Smooth muscle cell (in vitro differentiated cells): ENCODE results near the gene NAA38. TPM values are rescaled to one million over a fixed set of nuclear protein-coding genes. Genes with fewer than 3 reads are reported as not detected.

Experiments
- DNase-seq: peaks from one replicate; lab custom pipeline; 2025; ENCODE audit not compliant: unreplicated experiment; lab: John Stamatoyannopoulos, UW
- H2AFZ ChIP-seq: fragments of 200-600 bp; sonication (generic); 2 replicates; pipeline ENCODE4 v1.6.0; 2016; ENCODE audit warnings: antibody characterized with exemption, low read depth, mild to moderate bottlenecking
- H3F3A ChIP-seq: fragments of 200-600 bp; sonication (generic); 2 replicates; pipeline ENCODE4 v1.6.0; 2017; ENCODE audit warnings: antibody characterized with exemption, low read depth
- H3K27ac ChIP-seq: fragments of 200-600 bp; sonication (generic); 2 replicates; pipeline ENCODE4 v1.5.1; 2016; ENCODE audit warnings: low read depth, mild to moderate bottlenecking
- H3K27me3 ChIP-seq: fragments of 200-600 bp; sonication (generic); 2 replicates; pipeline ENCODE4 v1.6.1; 2016; ENCODE audit warnings: low read depth, mild to moderate bottlenecking
- H3K36me3 ChIP-seq: fragments of 200-600 bp; sonication (generic); 2 replicates; pipeline ENCODE4 v1.5.1; 2016; ENCODE audit warnings: low read depth
- H3K4me1 ChIP-seq: fragments of 200-600 bp; sonication (generic); 2 replicates; pipeline ENCODE4 v1.5.1; 2016; ENCODE audit warnings: low read depth
- H3K4me2 ChIP-seq: fragments of 200-600 bp; sonication (generic); 2 replicates; pipeline ENCODE4 v1.6.0; 2016; ENCODE audit warnings: mild to moderate bottlenecking
- H3K4me3 ChIP-seq: fragments of 200-600 bp; sonication (generic); 2 replicates; pipeline ENCODE4 v1.5.1; 2016; ENCODE audit warnings: mild to moderate bottlenecking
- H3K79me2 ChIP-seq: fragments of 200-600 bp; sonication (generic); 2 replicates; pipeline ENCODE4 v1.6.0; 2016; ENCODE audit warnings: low read depth, mild to moderate bottlenecking
- H3K9ac ChIP-seq: fragments of 200-600 bp; sonication (generic); 2 replicates; pipeline ENCODE4 v1.6.0; 2016; ENCODE audit warnings: low read depth
- H3K9me3 ChIP-seq: fragments of 200-600 bp; sonication (generic); replicated peaks from 2 replicates; pipeline ENCODE4 v1.5.1; 2016; ENCODE audit warnings: low read depth
- H4K20me1 ChIP-seq: fragments of 200-600 bp; sonication (generic); 2 replicates; pipeline ENCODE4 v1.6.0; 2016; ENCODE audit warnings: low read depth
- CTCF ChIP-seq: fragments of 200-600 bp; sonication (generic); IDR thresholded peaks from 2 replicates; pipeline ENCODE4 v1.5.1; 2017; ENCODE audit warnings: borderline replicate concordance, mild to moderate bottlenecking, antibody characterized with exemption; ENCODE audit not compliant: insufficient read depth, poor library complexity, severe bottlenecking
- WGBS: methylation state at CpG from one replicate; pipeline ENCODE4 v1.1.7; 2016; ENCODE audit warnings: low lambda C conversion rate; 5-methylcytosine and 5-hydroxymethylcytosine counted together
- polyA plus RNA-seq: library from polyadenylated mRNA; unstranded; fragments of >200 nt; fragmentation: Nextera tagmentation; extraction: Ambion mirVana; gene quantifications from 2 replicates; pipeline ENCODE4 v1.2.1, GENCODE V29; 2016
- total RNA-seq: library from RNA; depleted of rRNA; stranded (reverse); fragments of >200 nt; gene quantifications from 2 replicates; pipeline ENCODE4 v1.2.3, GENCODE V29; 2014

Gene NAA38
- total and polyA plus RNA-seq, 2 experiments from 2014 or later = 76.4 to 99.4 TPM

GRCh38 chr17:7897090-7897489, 39.7 kb upstream of the NAA38 start:
- Histone ChIP-seq H4K20me1 (no peaks in the 10 kb centered on the region), H3K4me1 (no peaks in the 10 kb centered on the region), H3K4me2 (no peak overlapping the region), H3K27me3 (no peaks in the 10 kb centered on the region), H3K4me3 (no peak overlapping the region), H3K9ac (no peak overlapping the region), H3K36me3 (peaks cover 5% of the 10 kb centered on the region), H3K9me3 (no peaks in the 10 kb centered on the region), H2AFZ (no peak overlapping the region), H3F3A (no peaks in the 10 kb centered on the region), H3K27ac (no peak overlapping the region), H3K79me2 (no peaks in the 10 kb centered on the region)
- WGBS = 94% methylated on average over 13 of the region's 13 CpGs
- no peak for DNase-seq
- TF ChIP-seq CTCF = no peak

- Histone ChIP-seq H2AFZ (no peak overlapping the region), H3K9me3 (no peaks in the 10 kb centered on the region), H3K4me1 (peaks cover 2% of the 10 kb centered on the region), H3F3A (no peaks in the 10 kb centered on the region), H3K79me2 (peaks cover 3% of the 10 kb centered on the region), H3K9ac (no peak overlapping the region), H3K27me3 (no peaks in the 10 kb centered on the region), H3K27ac (no peak overlapping the region), H3K4me3 (no peak overlapping the region), H4K20me1 (no peaks in the 10 kb centered on the region), H3K4me2 (no peak overlapping the region), H3K36me3 (peaks cover 5% of the 10 kb centered on the region)
- 95% methylated on average over 8 of the region's 8 CpGs for WGBS
- TF ChIP-seq CTCF = no peak
- no peak for DNase-seq
Measured at GRCh38 chr17:7894866-7895265, 37.5 kb upstream of the NAA38 start.

GRCh38 chr17:7894226-7894625, 36.9 kb upstream of the NAA38 start:
- WGBS = 95% methylated on average over 8 of the region's 9 CpGs
- H4K20me1 ChIP-seq = no peaks in the 10 kb centered on the region
- H3F3A ChIP-seq = no peaks in the 10 kb centered on the region
- H3K4me2 ChIP-seq = no peak overlapping the region
- H3K79me2 ChIP-seq = peaks cover 10% of the 10 kb centered on the region
- no peaks in the 10 kb centered on the region for H3K36me3 ChIP-seq
- TF ChIP-seq CTCF = no peak
- no peaks in the 10 kb centered on the region for H3K27me3 ChIP-seq
- H3K9ac ChIP-seq = no peak overlapping the region
- H3K9me3 ChIP-seq = no peaks in the 10 kb centered on the region
- no peak overlapping the region for H3K27ac ChIP-seq
- H3K4me3 ChIP-seq = no peak overlapping the region
- H2AFZ ChIP-seq = no peak overlapping the region
- H3K4me1 ChIP-seq = peaks cover 9% of the 10 kb centered on the region
- DNase-seq = no peak

GRCh38 chr17:7893187-7893880, 36.0 kb upstream of the NAA38 start:
- 89% methylated on average over 14 of the region's 15 CpGs for WGBS
- Histone ChIP-seq H3K27me3 (no peaks in the 10 kb centered on the region), H3K4me3 (no peak overlapping the region), H3K4me2 (no peak overlapping the region), H3K79me2 (peaks cover 10% of the 10 kb centered on the region), H4K20me1 (no peaks in the 10 kb centered on the region), H3K9ac (no peak overlapping the region), H3K9me3 (no peaks in the 10 kb centered on the region), H3K4me1 (peaks cover 18% of the 10 kb centered on the region), H3K36me3 (no peaks in the 10 kb centered on the region), H3K27ac (no peak overlapping the region), H3F3A (peaks cover 7% of the 10 kb centered on the region), H2AFZ (no peak overlapping the region)
- no peak for DNase-seq
- TF ChIP-seq CTCF = no peak
